ENCODE results near the gene DAB1. TPM values are rescaled to one million over a fixed set of nuclear protein-coding genes. Genes with fewer than 3 reads are reported as not detected.
"Not testable (repeated sequence)": the region's sequence is repeated elsewhere in the genome, so short reads cannot be mapped to it uniquely, and the experiment has no call there.

DAB1 gene
- total RNA-seq, 3 donors from 2014 or later: 0.61 to 2.0 (median 0.92) TPM

- no peaks in the 10 kb centered on the region for H3K9me3 ChIP-seq
- ATAC-seq: no peak
- no peak for TF ChIP-seq CTCF (IDR thresholded peaks at IDR 0.05)
- H3K4me1 ChIP-seq (ENCODE audit: low read depth): no peaks in the 10 kb centered on the region
- no peak for DNase-seq
- no peaks in the 10 kb centered on the region for H3K36me3 ChIP-seq (ENCODE audit: low read depth)
- no peak overlapping the region for H3K4me3 ChIP-seq
- intact Hi-C loops (cut with DNase I, micrococcal nuclease): no loop called here
These were observed 334.0 kb downstream of the DAB1 start for GRCh38 chr1:57089855-57090254.

- intact Hi-C loops (cut with DNase I, micrococcal nuclease): no loop called here
- no peak overlapping the region for H3K4me3 ChIP-seq
- TF ChIP-seq CTCF (IDR thresholded peaks at IDR 0.05): no peak
- no peaks in the 10 kb centered on the region for H3K36me3 ChIP-seq (ENCODE audit: low read depth)
- DNase-seq: no peak
- no peaks in the 10 kb centered on the region for H3K4me1 ChIP-seq (ENCODE audit: low read depth)
- H3K9me3 ChIP-seq: no peaks in the 10 kb centered on the region
- no peak for ATAC-seq
These were observed 334.6 kb downstream of the DAB1 start for GRCh38 chr1:57089221-57089620.

- Histone ChIP-seq H3K4me3 (no peak overlapping the region), H3K9me3 (no peaks in the 10 kb centered on the region), H3K4me1 (ENCODE audit: low read depth) (no peaks in the 10 kb centered on the region), H3K36me3 (ENCODE audit: low read depth) (no peaks in the 10 kb centered on the region)
- no peak for TF ChIP-seq CTCF (IDR thresholded peaks at IDR 0.05)
- ATAC-seq (no peak), DNase-seq (no peak)
- intact Hi-C loops (cut with DNase I, micrococcal nuclease): no loop called here
These were observed 335.2 kb downstream of the DAB1 start for GRCh38 chr1:57088653-57089052.

- H3K4me1 ChIP-seq (ENCODE audit: low read depth); H3K9me3 ChIP-seq; H3K36me3 ChIP-seq (ENCODE audit: low read depth); intact Hi-C loops (cut with DNase I, micrococcal nuclease); DNase-seq; H3K4me3 ChIP-seq; ATAC-seq: not testable (repeated sequence)
These were observed 336.2 kb downstream of the DAB1 start for GRCh38 chr1:57087660-57088059.

GRCh38 chr1:57086154-57086553 is 337.7 kb downstream of the DAB1 start:
- intact Hi-C loops (cut with DNase I, micrococcal nuclease): no loop called here
- DNase-seq (no peak), ATAC-seq (no peak)
- Histone ChIP-seq H3K9me3 (no peaks in the 10 kb centered on the region), H3K4me1 (ENCODE audit: low read depth) (no peaks in the 10 kb centered on the region), H3K36me3 (ENCODE audit: low read depth) (no peaks in the 10 kb centered on the region), H3K4me3 (no peak overlapping the region)
- TF ChIP-seq CTCF (IDR thresholded peaks at IDR 0.05): no peak

- TF ChIP-seq CTCF (IDR thresholded peaks at IDR 0.05): no peak
- H3K9me3 ChIP-seq: no peaks in the 10 kb centered on the region
- intact Hi-C loops (cut with DNase I, micrococcal nuclease): no loop called here
- no peak for ATAC-seq
- H3K4me3 ChIP-seq: no peak overlapping the region
- no peaks in the 10 kb centered on the region for H3K36me3 ChIP-seq (ENCODE audit: low read depth)
- DNase-seq: no peak
- no peaks in the 10 kb centered on the region for H3K4me1 ChIP-seq (ENCODE audit: low read depth)
These were observed 339.2 kb downstream of the DAB1 start for GRCh38 chr1:57084701-57085100.
